HG02884 (cell line): ENCODE results near the gene IQCE.
"Not testable (repeated sequence)": the region's sequence is repeated elsewhere in the genome, so short reads cannot be mapped to it uniquely, and the experiment has no call there.

Experiments used
- ATAC-seq: cut with Tn5 transposase; IDR thresholded peaks from one replicate; pipeline ENCODE4 v1.9.1; 2021; ENCODE audit warnings: mild to moderate bottlenecking, moderate library complexity; ENCODE audit not compliant: unreplicated experiment

Gene IQCE

GRCh38 chr7:2553108-2553507 is 5.7 kb upstream of the IQCE start:
- ATAC-seq, result no peak

DNA sequence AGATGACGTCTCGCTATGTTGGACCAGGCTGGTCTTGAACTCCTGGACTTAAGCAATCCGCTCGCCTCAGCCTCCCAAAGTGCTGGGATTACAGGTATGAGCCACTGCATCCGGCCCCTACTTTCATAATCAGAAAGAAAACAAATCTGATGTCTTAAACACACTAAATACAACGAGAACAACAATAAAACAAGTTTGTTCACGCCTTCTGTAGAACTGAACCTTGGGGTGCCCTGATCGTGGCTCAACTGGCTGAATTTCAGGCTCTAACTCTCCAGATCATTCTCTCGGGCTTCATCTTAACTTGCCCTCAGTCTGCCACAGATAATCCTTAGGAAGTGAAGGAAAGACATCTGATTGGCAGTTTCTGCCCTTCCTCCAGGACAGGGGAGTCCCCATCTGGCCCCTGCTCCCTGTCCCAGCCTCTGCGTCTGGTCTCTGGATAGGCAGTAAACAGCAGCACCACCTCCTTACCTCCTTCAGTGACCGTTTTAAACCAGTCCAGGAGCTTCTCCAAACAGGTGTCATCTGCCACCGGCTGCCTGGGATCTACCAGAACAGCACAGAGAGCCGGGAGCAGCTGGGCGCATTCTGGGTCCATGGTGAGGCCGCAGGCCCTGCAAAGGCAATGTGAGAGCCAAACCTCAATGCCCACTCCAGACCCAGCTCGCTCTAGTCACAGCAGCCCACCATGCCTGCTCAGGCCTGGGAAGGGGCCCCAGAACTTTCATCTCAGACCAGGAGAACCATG is 4.8 kb upstream of the IQCE start:
- ATAC-seq, result no peak

GRCh38 chr7:2554661-2555111 is 4.1 kb upstream of the IQCE start:
- ATAC-seq, result no peak

GRCh38 chr7:2555121-2556052 is 3.4 kb upstream of the IQCE start, which contains the start of gene BRAT1:
Gene BRAT1 (minus strand): TSS chr7:2555524. CDS start chr7:2554431, 1,093 bp downstream.
- ATAC-seq, result peak; percentile 67

GRCh38 chr7:2559283-2559950 is 638 bp downstream of the IQCE start:
- ATAC-seq, result peak; percentile 19

GRCh38 chr7:2563955-2564354 is 5.2 kb downstream of the IQCE start:
- not testable (repeated sequence) for ATAC-seq

- no peak for ATAC-seq
Observed at GRCh38 chr7:2564970-2565540, 6.3 kb downstream of the IQCE start.

- no peak for ATAC-seq
Observed at GRCh38 chr7:2566348-2566889, 7.6 kb downstream of the IQCE start.

- ATAC-seq, result no peak
Observed at GRCh38 chr7:2566890-2567678, 8.3 kb downstream of the IQCE start.

DNA sequence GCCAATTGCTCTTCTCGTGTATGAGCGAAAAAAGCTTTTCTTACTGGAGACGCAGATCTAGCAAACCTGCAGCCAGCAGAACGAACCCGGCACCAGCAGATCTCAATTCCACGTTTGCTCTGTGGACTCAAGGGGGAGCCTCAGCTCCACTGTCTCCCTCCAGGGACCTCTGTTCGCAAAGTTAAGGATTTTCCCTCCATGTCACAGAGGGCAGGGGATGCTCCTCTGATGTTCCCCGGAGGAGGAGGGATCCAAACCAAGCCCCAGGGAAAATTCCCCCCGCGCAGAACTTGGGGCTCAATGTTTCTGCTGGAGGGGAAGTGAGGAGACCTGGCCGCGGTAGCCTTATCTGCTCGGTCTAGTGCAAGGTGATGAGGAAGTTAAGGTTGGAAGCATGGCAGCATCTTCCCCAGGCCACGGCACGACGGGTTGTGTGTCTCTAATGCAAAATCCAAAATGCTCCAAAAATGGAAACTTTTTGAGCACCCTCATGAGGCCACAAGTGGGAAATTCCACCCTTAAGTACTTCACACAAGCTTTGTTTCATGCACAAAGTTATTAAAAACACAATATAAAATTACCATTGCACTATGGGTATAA is 9.0 kb downstream of the IQCE start:
- no peak for ATAC-seq

GRCh38 chr7:2568521-2569223 is 9.9 kb downstream of the IQCE start:
- ATAC-seq, result no peak

DNA sequence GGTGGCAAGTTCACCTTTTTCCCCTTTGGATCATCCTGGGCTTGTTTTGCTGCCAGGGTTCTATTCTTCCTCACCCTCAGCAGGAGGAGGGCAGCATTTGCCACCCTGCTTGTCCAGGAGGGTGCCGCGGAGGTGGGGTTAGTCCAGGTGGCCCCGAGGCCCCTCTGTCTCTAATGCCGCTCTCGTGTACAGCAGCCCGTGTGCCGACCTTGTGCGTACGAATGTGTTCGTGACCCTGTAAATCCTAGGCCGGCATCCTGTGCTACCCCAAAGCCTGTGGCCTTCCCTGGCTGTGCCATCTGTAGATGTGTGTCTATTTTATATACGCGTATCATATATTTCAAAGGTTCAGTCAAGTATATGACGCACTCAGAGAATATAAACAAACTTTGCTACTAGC is 10.6 kb downstream of the IQCE start:
- no peak for ATAC-seq

GRCh38 chr7:2570021-2570420 is 11.2 kb downstream of the IQCE start:
- ATAC-seq, result no peak

DNA sequence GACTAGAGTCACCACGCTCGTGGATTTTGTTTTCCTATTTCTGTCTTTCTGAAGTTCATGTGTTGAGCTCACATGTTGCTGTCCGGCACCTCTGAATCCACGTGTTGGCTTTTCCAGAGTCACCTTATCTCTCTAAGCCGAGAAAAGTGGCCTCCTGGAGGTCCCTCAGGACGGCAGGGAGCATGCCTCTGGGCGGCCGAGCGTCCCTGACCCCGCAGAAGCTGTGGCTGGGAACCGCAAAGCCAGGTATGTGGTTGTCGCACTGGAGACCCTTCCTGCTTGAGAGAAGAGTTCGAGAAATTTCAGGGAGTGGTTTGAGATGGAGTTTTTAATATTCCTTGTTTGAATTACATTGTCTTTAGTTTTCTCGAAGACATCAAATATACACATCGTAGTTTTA is 12.6 kb downstream of the IQCE start:
- no peak for ATAC-seq

GRCh38 chr7:2572101-2572842 is 13.5 kb downstream of the IQCE start:
- no peak for ATAC-seq

- no peak for ATAC-seq
Observed at GRCh38 chr7:2573761-2574160, 15.0 kb downstream of the IQCE start.

DNA sequence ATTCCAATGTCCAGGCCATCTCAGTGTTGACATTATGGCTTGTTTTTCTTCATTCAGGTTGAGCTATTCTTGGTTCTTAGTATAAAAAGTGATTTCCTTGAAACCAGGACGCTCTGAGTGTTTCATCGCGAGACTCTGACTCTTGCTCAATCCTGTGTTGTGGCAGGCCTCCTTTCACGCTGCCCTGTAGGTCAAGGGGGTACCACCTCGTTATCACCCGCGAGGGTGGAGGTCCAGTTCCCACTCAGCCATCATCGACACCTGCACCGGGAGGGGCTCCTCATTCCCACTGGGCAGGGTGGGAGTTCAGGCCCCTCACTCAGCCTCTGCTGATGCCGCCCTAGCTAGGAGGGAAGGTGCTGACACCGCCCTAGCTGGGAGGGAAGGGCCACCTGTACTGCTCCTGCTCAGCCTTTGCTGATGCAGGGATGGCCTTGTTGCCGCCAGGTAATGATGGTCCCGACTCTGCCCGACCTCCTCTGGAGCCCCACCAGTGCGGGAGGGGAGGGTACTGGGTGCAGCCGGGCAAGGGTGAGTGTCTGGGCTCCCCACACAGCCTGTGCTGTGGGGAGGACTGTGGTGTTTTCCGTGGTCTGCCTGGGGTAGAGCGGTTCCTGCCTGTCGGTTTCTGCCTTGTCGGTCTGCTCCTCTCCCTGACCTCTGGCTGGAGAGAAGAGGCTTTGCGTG is 16.4 kb downstream of the IQCE start:
- ATAC-seq, result no peak
